ENCODE data around the gene ULK2.
"Not testable (repeated sequence)": the region's sequence is repeated elsewhere in the genome, so short reads cannot be mapped to it uniquely, and the experiment has no call there.

Gene ULK2

DNA sequence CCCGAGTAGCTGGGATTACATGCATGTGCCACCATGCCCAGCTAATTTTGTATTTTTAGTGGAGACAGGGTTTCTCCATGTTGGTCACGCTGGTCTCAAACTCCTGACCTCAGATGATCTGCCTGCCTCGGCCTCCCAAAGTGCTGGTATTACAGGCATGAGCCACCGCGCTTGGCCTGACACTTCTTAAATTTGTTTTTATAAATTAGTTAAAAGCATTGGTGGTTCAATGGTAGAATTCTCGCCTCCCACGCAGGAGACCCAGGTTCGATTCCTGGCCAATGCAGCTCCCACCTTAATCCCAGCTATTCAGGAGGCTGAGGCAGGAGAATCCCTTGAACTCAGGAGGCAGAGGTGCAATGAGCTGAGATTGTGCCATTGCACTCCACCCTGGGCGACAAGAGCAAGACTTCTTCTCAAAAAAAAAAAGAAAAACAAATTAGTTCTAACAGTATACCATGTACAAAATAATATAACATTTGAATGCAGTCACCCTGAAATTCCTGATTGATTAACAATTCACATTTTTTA, 7.0 kb downstream of the ULK2 start:
- DNase-seq = not testable (repeated sequence)

DNA sequence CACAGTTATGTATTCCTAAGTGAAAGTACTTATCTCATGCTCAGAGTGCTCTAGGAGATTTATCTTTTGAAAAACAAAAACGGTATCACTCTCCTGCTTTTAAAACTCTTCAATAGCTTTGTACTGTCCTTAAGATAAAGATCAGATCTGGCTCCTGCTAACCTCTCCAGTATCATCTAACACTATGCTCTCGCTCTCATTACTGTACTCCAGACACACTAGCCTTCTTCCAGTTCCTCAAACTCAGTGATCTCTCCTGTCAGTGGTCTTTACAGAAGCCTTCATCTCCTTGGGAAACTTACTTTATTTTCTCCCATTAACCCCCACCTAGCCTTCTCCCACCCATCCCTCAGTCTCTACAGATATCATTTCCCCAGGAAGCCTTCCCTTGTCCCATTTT, 10.1 kb downstream of the ULK2 start:
- DNase-seq = no peak

DNA sequence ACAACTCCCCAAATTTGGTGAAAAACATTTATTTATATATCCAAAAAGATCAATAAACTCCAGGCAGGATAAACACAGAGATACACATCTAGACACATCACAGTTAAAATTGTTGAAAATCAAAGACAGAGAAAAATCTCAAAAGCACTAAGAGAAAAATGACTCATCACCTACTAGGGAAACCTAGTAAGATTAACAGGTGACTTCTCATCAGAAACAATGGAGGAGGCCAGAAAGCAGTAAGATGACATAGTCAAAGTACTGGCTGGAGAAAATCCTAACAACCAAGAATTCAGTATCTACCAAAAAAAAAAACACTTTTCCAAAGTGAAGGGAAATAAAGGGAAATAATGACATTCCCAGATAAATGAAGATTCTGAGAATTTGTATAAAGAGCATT, 33.8 kb downstream of the ULK2 start:
- no peak for DNase-seq

DNA sequence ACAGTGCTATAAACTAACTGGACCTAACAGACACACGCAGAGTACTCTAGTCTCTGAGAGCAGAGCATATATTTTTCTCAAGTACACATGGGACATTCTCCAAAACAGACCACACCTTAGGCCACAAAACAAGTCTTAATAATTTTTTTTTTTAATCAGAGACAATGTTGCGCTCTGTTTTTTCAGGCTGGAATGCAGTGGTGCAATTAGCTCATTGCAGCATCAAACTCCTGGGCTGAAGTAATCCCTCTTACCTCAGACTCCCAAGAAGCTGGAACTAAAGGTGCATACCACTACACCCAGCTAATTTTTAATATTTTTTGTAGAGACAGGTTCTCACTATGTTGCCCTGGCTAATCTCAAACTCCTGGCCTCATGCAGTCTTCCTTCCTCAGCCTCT, 37.7 kb downstream of the ULK2 start:
- no peak for DNase-seq

DNA sequence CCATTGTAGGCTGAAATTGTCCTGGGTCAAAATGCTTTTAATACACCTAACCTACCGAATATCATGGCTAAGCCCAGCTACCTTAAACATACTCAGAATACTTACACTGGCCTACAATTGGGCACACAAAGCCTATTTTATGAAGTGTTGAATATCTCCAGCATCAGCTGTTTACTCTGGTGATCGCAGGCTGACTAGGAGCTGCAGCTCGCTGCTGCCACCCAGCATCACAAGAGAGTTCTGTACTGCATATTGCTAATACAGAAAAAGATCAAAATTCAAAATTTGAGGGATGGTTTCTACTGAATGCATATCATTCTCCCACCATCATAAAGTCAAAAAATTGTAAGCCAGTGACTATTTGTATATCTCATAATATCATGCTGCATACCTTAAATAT, 55.3 kb downstream of the ULK2 start:
- no peak for DNase-seq

DNA sequence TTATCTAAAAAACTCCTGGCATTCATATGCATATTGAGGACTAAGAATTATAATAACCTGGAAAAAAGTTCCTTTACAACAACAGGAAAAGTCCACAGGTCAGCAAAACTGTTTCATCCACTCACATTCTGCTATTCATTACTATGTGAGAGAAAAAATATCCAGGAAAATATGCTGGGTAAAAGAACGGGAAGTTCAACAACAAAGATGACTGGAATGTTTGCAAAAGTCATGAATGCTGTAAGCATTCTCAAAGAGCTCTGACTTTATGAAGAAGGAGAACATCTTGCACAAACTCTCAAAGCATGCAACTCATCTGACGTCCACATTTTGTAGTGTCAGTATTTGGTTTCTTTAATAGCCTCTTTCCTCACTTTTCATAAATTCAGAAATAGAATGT, 62.7 kb downstream of the ULK2 start:
- DNase-seq = no peak

DNA sequence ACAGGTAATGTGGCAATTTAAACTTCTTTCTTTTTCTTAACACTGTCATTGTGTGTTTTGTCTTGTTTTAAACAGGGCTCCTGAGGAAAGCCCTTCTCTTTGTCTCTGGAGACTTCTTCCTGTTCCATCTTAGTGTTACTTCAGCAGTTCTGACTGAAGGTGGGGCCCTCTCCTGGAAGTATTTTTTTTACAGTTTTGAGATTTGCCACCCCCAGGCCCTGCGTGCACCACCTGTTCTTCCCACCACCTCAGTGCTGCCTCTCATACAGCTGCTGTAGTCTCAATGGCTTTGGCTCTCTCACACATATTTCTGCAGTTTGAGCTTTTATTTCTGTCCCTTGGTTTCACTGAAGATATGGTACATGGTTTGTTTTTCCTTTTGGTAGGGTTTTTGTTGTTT, 67.2 kb downstream of the ULK2 start:
- no peak for DNase-seq

DNA sequence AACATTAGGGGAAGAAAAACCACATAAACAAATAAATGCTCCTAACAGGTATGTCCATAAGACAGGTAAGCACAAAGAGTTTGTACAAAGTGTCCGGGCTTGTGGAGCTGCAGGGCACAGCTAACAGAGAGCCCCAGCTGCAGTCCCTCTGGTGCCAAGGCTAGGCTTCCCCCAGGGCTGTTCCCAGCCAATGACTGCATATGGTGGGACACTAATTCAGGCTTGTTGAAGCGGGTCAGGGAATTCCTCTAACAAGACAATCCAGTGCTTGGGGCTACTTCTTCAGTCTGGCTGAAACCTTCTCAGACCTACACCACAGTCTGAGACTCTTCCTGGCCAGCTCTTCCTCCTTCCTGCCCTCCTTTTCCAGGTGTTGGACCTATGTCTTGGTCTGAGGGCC, 67.9 kb downstream of the ULK2 start:
- DNase-seq = no peak

DNA sequence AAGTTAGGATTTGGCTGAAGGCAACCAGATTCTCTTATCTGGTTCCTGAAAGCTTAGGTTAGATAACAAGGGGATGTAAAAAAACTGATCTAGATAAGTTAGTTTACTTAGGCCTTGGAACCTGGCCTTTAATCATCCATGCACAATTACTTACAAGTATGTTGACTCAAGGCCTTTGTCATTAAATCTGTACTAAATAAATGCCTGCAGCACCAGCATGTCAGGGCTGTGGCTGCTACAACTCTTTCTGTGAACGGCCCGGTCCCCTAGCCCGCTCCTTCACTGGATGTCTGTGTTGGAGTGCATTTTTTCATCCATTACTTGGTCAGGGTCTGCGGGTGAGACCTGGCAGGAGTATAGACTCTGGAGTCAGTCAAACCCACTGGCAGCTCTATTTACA, 71.3 kb downstream of the ULK2 start:
- DNase-seq = no peak

DNA sequence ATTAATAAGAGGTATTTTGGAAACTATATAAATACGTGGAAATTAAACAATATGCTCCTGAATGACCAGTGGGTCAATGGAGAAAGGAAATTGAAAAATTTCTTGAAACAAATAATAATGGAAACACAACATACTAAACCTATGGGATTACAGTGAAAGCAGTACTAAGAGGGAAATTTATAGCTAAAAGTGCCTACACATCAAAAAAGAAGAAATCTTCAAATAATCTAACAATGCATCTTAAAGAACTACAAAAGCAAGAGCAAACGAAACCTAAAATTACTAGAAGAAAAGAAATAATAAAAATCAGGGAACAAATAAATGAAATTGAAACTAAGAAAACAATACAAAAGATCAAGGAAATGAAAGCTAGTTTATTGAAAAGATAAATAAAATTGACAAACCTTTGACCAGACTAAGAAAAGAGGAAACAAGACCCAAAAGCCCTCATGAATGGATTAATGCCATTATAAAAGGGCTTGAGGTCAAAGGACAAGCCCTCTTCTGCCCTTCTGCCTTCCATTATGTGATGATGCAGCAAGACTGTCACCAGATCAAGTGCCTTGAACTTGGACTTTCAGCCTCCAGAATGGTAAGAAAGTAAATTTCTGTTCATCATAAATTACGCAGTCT, 75.7 kb downstream of the ULK2 start:
- DNase-seq = no peak

DNA sequence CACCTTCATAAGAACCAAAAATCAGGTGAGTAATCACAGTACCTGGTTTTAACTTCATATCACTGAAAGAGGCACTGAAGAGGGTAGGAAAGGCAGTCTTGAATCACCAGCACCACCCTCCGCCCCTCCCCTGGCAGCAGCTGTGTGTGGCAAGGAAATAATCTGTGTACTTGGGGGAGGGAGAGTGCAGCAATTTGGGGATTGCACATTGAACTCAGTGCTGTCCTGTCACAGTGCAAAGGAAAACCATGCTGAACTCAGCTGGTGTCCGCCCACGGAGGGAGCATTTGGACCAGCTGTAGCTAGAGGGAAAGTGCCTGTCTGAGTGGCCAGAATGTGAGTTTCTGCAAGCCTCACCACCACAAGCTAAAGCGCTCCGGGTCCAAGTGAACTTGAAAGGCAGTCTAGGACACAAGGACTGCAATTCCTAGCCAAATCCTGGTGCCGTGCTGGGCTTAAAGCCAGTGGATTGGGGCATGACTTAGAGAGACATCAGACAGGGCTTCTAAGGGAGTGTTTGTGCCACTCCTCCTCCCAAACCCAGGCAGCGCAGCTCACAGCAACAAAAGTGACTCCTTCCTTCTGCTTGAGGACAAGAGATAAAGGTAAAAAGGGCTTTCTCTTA, 79.9 kb downstream of the ULK2 start:
- DNase-seq = no peak

DNA sequence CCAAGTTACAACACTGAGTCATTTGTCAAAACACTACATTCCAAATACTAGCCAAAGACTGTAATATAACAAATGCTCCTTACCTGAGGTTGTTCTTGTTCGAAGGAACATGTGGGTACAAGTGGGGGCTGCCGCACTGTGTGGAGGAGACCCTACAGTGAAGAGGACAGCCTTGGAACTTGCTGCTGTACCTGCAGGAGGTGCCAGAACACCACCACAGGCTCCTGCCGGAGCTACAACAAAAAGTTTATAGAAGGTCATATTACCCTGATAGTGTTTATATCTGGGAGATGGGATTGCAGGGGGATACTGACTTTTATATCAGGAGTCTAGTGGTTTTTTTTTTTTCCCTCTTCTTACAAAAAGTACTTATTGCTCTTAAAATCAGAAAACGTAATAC, 81.9 kb downstream of the ULK2 start:
- DNase-seq = no peak

DNA sequence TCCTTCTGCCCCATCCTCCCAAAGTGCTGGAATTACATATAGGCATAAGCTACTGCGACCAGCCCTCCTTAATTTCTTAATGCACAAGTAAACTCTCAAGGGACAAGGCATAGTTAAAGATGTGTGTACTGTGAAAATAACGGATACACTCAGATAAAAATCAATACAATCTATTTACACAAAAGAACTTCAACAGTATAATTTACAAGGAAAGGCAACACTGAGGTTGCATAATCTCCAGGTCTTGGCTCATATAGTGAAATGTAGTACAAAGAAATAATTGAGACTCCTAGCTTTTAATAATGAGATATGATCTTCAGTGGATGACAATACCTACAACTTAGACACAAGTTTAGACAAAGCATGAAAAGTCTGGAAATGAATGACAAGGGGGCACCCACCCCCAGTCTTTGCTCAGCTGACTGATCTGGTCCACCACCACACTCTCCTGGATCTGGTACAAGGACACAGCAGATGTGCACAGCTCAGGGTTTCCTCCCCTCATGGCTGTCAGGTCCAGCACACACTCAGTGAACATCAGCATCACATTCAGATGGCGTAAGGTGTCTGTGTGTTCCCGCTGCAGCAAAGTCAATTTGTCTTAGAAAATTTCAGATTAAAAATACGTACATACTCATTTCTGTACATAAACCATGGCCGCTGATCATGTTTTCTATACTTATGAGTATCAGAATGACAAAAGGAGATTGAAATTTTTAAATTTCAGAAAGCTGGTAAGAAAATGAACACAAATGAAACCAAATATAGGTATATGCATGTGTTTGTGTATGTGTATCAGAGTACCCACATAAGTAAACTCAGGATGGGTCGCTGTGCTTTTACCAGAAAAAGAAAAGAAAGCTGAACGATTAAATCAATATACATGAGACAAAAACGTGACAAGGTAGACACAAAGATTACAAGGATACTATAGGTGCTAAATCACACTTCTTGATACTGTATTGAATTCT, 86.0 kb downstream of the ULK2 start:
- no peak for DNase-seq

DNA sequence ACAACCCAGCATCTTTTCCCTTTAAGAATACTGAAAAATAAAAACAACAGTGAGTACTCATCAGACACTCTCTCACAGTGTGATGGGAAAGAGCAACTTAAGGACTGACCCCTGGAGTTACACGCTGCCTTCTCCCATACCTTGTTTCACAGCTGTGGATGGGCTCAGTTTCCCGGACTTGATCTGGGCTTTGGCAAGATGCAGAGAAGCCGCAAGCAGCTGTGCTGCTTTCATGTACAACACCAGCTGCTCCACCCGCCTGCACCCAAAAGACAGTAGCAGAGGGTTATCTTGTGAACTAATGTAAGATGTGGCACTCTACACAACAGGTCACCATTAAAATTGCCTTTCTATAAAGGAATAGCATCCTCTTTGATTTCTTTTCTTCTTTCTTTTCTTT, 86.9 kb downstream of the ULK2 start:
- no peak for DNase-seq

DNA sequence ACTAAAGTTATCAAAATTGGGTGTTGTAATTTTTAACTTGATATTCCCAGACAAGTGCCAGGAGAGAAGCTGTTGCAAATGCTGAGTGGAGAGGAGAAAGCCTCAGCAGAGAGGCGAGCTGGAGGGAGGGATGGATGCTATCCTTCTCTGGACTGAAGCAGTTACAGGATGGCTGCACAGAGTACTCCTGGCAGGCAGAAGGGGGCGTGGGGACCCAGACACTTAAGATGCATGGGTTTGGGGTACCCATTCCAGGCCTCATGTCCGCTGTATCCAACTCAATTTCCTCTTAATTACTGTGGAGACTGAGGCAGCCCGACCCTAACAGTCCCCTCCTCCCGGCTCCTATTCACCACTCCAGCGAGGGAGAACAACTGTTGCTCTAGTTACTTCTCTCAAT, 94.2 kb downstream of the ULK2 start:
- no peak for DNase-seq

DNA sequence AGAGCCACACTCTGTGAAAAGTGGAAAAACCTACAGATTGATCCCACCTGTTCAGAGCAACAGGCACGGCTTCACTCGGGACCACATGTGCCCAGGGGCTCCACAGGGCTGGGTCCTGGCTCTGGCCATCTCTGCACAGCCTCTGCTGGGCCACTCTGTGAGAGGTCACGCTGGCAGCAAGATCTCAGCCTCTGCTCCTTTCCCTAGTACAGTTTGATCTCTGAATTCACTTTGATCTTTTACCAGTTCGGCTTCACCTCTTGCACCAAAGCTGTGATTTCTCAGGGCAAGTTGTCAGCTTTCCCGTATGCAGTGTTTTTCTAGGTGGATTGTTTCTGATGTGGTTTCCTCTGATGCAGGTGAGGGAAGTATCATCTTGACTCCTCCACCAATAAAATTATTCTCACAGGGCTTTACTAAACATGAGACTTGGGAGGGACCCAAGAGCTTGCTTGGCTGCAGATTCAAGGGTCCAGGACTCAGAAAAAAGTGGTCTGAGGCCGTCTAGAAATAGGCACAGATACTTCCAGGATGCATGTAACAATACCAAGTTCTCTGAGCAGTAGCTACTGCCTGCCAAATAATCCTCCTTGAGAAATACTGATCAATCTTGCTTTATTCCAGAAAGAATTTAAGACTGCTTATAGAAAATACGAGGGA, 95.6 kb downstream of the ULK2 start:
- no peak for DNase-seq

DNA sequence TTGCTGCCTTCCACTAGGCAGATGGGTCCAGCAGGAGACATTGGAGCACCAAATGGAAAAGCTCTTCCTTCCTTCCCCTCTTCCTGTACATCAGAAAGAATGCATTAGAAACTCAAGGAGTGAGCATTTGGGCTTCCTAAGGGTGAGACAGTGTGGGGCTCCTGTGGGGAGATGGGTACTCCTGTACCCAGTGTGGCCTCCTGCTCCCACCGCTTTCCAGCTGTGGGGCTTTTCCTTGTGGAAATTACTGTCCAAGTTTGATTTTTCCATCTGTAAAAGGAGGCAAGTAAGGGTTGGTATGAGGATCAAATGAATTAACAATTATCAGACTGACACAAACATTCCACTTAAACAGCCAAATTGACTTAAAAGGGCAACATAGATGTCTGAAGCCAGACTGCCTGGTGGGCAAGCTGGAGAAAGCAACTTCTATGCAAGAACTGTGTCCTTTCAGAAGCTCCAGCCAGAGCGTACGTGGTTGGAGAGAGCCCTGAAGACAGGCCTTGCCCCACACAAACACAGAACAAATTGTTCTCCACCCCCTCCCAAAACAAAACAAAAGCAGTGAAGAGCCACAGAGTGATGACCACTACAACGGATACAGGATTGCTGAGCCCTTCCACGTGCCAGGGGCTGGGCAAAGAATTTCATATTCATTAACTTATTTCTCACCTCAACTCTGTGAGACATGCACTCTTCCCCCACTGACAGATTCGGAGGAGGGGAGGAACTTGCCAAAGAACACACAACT, 96.6 kb downstream of the ULK2 start:
- no peak for DNase-seq

DNA sequence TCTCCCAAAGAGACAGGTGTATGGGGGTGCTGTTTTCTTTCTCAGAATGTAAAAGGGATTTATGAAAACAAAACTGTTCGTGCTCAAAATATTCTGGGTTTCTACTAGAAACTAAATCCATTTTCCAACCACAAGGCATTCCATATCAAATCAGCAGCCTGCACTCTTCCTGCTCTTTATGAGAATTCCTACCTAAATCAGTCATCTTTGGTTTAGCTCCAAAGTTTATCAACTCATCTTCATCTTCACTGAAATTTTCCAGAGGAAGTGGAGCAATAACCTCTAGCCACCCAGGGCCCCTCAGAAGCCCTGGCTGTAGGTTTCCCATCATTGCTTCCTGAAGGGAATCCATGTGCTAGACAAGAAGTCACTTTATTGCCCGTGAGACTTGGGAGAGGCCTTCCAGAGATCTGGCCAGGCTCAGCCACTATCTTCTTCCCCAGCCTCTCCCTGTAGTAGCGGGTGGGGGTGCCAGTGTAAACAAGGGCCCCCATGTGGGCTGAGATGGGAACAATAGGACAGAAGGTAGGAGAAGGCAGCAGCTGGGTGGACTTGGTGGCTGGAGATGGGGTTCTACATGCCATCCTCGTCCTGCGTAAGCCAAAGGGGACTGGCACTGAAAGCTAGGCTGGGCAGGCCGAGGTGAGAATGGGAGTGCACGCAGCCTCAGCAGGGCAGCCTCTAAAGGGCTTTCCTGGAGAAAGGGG, 97.6 kb downstream of the ULK2 start:
- DNase-seq = no peak

DNA sequence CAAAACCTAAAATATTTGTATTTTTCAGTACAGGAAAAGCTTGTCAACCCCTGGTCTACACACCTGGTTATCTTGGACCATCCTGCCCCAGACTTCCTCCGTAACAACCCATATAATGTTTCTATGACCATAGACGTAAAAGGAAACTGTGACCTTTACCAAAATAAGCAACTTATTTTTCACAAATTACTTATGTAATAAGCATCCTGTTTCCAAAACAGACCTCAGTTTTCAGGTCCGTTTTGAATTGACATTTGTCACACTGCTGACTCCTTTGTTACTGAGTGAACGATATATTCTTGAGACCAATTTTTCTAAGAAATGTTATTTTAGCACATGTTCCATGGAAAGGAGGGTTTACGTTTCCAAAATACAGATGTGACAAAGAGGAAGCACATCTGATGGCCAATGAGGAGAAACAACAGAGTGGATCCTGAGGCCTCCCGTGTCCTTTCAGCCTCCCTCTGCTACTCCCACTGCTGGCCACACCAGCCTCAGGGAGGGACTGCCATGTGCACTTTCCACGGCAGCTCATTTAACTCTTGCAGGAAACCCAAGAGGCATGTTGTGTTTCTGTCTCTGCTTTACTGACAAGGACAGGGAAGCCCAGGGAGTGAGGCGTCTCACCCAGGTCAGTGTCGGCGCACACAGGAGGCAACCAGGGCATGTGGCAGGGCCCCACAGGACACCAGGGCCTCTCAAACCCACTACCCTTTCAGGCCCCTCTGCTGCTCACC, 99.5 kb downstream of the ULK2 start:
- DNase-seq = no peak

DNA sequence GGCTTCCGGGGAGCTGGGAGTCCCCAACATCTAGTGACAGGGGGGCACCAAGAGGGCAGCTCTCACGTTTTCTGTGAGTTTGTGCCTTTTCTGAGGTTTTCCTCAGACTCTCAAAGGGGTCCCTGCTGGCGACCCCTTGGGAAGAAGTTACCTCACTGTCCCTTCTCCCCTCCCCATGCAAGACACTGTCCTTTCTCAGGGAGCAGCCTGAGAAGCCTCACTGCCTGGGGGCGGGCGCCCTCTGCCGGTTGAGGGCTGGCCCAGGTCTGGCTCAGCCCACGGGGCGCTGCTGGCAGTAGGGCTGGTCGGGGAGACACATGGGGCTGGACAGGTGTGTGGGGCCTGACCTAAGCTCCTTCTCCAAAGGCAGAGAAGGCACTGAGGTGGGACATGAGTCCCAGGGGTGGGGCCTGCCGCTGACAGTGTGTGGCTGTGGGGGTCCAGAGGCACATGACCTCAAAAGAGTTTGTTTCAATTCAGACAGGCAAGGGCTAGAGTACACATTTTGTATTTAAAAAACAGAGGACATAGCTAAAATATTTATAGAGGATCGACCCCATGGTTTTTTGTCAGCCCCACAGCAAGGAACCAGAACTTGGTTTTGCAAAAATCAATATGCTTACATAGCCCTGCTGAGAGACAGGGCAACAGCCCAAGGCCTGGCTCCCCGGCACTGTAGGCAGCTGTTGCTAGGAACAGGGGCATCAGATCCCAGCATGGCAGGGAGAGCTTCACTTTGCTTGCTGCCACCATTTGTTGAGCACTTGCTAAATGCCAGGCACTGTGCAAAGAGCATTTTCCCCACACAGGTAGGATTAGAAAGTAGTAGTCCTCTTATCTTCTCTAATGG, 101.1 kb downstream of the ULK2 start:
- DNase-seq = no peak
